Measurements from ENCODE around the gene PAK6. TPM values are rescaled to one million over a fixed set of nuclear protein-coding genes. Genes with fewer than 3 reads are reported as not detected.

PAK6 gene
- total RNA-seq = under 1 TPM; 0.37 to 0.38 TPM
- long read RNA-seq, donor 1 = 0 reads
- long read RNA-seq, donor 2, partial matches to known transcripts = 1 of 1 reads
- long read RNA-seq, donor 2, other reads (novel, unspliced or antisense) = 0 of 1 reads

GRCh38 chr15:40238532-40239403, at the start of gene PAK6:
PAK6 (plus strand) TSS chr15:40239063; CDS start chr15:40264786, 25,723 bp downstream.
- intact Hi-C loops (cut with DNase I) = no loop called here
- DNase-seq (ENCODE audit: low spot score) = no peak

GRCh38 chr15:40190591-40190990, 48.3 kb upstream of the PAK6 start:
- intact Hi-C loops (cut with DNase I) = no loop called here
- DNase-seq (ENCODE audit: low spot score) = no peak

DNA sequence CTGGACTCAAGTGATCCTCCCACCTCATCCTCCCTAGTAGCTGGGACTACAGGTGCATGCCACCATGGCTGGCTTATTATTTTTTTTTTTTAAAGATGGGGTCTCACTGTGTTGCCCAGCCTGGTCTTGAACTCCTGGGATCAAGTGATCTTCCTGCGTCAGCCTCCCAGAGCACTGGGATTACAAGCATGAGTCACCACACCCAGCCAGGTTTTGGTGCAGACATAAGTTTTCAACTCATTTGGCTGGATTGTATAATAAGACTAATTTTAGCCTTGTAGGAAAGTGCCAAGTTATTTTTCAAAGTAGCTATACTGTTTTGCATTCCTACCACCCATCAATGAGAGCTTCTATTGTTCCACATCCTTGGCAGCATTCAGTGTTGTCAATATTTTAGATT, 45.9 kb upstream of the PAK6 start:
- DNase-seq (ENCODE audit: low spot score) = no peak
- intact Hi-C loops (cut with DNase I) = no loop called here

- no peak for DNase-seq (ENCODE audit: low spot score)
- intact Hi-C loops (cut with DNase I) = no loop called here
Measured at GRCh38 chr15:40197434-40197833, 41.4 kb upstream of the PAK6 start.

- intact Hi-C loops (cut with DNase I) = no loop called here
- DNase-seq (ENCODE audit: low spot score) = no peak
Measured at GRCh38 chr15:40198355-40199085, 40.3 kb upstream of the PAK6 start.

DNA sequence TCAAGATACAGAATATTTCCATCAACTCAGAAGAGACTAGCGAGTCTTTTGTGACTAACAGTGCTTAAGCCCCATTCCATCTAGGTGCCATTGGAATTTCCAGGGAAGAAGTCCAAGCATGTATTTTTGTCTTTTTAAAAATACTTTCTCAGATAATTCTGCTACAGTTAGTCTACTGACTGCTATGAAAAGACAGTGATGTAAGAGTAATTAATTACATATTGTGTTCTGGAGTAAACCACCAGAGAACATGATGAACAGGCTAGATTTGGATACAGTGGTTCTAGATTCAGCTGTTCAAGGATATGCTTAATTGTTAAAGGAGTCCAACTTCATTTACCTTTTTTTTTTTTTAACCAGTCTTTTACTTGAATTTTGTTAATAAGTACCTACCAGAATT, 34.8 kb upstream of the PAK6 start:
- no peak for DNase-seq (ENCODE audit: low spot score)
- intact Hi-C loops (cut with DNase I) = no loop called here

DNA sequence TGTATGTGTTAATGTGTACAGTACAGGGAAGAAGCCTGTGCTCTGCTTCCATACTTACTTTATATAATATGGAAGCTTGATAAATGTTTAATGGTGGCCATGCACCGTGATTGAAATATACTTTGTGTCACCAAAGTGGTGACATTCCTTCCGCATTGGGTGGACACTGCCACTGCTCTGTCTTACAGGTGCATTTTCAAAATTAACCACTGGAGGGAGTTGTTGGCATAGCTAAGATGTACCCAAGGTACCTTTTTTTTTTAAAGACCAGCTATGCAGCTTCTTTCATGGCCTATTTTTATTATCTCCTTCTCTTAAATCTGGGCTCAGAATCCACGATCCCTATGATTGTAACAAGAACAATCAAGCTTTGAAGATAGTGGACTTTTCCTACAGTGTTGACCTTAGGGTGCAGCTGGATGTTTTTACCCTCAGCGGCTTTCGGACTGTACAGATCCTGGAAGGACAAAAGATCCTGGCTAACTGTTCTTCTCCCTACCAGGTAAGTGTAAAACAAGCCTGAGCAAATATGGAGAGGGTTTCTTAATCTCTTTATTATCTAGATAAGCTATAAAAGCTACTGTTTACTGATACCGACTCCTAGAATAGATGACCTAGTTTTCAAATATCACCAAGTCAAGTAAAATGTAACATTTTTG, 21.6 kb upstream of the PAK6 start:
- intact Hi-C loops (cut with DNase I) = loop anchor here in 1 of 2 donors (5.0 kb wide), 1 partner anchor 55 kb away; no protein-coding TSS in a partner anchor
- no peak for DNase-seq (ENCODE audit: low spot score)

- intact Hi-C loops (cut with DNase I) = loop anchor here (2.0 to 5.0 kb wide), 2 partner anchors 52 to 55 kb away; no protein-coding TSS in a partner anchor
- no peak for DNase-seq (ENCODE audit: low spot score)
Measured at GRCh38 chr15:40219801-40220200, 19.1 kb upstream of the PAK6 start.

GRCh38 chr15:40222131-40222530, 16.7 kb upstream of the PAK6 start:
- intact Hi-C loops (cut with DNase I) = no loop called here

DNA sequence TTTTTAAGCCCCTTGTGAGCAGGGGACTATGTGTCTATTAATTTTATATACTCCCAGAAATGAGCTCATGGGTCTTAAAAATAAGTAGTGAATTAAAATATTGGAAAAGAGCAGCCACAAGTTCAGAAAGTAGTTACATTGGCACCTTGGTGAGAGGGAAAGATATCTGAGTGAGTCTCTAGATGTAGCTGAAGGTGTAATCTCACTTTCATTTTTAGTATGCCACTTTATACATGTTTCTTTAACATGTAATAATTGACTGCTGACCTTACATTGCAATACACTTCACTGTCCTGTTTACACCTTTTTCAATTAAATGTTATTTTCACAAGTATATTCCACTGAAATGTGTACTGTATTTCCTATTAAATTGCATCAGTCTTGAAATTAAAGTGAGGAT, 12.1 kb upstream of the PAK6 start:
- intact Hi-C loops (cut with DNase I) = no loop called here

More at GRCh38 chr15:40222131-40222530, 16.7 kb upstream of the PAK6 start:
- DNase-seq (ENCODE audit: low spot score) = no peak

GRCh38 chr15:40229316-40229715, 9.5 kb upstream of the PAK6 start:
- DNase-seq (ENCODE audit: low spot score) = no peak
- intact Hi-C loops (cut with DNase I) = no loop called here

More for the DNA sequence above, 12.1 kb upstream of the PAK6 start:
- DNase-seq (ENCODE audit: low spot score) = no peak

DNA sequence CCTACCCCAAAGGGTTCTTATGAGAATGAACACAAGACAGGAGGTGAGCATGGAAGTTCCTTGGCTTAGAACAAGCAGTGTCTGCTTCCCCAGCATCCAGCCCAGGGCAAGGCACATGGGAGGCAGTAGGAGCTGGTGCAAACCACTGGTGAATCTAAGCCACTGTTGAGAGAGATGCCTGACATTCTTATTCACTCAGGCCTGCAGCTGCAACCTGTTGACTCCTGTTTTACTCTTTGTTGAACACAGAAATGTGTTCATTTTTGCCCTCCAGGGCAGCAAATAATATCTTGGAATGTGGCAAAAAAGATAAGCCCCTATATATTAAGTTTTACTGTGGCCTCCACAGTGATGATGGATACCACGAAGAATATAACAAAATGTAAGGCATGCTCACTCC, 8.9 kb upstream of the PAK6 start:
- DNase-seq (ENCODE audit: low spot score) = no peak
- intact Hi-C loops (cut with DNase I) = no loop called here

DNA sequence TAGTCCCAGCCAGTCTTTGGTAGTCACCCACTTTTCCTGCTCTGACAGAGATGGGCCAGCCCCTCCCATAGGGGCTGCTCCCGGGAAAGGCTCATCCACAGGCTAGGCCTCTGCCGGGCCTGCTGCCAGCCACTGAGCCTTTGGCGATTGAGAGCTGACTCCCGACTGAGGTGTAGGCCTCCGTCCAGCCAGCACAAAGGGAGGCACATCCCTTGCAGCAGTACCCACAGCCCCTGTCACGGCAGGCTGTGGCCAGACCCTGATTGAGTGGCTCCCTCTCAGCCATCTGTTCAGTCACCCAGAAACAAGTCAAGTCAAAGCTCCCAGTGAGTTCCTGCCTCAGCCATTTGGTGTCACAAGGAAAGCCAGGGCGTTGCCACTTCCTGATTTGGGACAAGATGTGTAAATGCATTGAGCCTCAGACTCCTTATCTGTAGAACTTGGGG, 6.2 kb upstream of the PAK6 start:
- DNase-seq (ENCODE audit: low spot score) = no peak
- intact Hi-C loops (cut with DNase I) = no loop called here

GRCh38 chr15:40233727-40234577, 4.9 kb upstream of the PAK6 start:
- DNase-seq (ENCODE audit: low spot score) = no peak
- intact Hi-C loops (cut with DNase I) = no loop called here

DNA sequence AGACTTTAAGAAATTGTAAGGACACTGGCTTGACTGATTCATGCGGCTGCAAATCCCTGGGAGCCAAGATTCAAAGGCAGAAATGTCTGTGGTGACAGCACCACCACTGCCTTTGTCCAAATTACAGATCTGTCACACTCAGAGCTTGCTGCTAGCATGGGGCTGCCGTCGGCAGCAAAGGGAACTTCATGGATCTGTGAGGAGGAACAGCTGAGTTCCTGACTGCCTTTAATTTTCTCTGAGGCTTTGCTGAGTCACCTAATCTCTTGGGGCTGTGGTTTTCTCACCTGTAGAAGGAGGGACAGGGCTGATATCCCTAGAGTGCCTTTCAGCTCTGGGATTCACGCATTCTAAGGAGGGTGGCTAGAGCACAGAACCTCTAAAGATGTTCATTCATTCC, 4.1 kb upstream of the PAK6 start:
- intact Hi-C loops (cut with DNase I) = no loop called here

GRCh38 chr15:40235201-40235885, 3.5 kb upstream of the PAK6 start:
- intact Hi-C loops (cut with DNase I) = no loop called here
- DNase-seq (ENCODE audit: low spot score) = no peak

More for the DNA sequence above, 4.1 kb upstream of the PAK6 start:
- DNase-seq (ENCODE audit: low spot score) = no peak

DNA sequence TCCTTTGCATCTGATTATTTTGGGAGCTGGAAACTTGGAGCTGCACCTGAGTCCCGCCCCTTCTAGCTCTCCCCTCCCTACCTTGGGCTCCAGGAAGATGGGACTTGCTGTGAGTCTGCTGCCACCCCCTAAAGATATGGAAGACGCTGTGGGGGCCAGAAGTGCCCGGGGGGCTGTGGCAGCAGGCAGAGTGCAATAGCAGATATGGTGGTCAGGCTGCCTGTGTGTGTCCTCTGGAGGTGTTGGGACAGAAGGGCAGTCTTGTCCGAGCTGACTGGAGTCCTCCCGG, 485 bp downstream of the PAK6 start:
- intact Hi-C loops (cut with DNase I) = no loop called here

More for the DNA sequence above, 485 bp downstream of the PAK6 start:
- no peak for DNase-seq (ENCODE audit: low spot score)
